OCI-M2 (cell line): Measurements from ENCODE around the gene MALRD1.

ENCODE experiments used
- DNase-seq: peaks from one replicate; lab custom pipeline; 2025; ENCODE audit not compliant: unreplicated experiment; lab: John Stamatoyannopoulos, UW

MALRD1 gene

GRCh38 chr10:19107406-19107805 is 58.8 kb downstream of the MALRD1 start:
- no peak for DNase-seq

GRCh38 chr10:19111501-19112267 is 63.1 kb downstream of the MALRD1 start:
- DNase-seq, result no peak

GRCh38 chr10:19117438-19117837 is 68.8 kb downstream of the MALRD1 start:
- DNase-seq, result no peak

GRCh38 chr10:19119191-19119590 is 70.6 kb downstream of the MALRD1 start:
- DNase-seq, result no peak

- DNase-seq, result no peak
Observed at GRCh38 chr10:19120381-19120908, 71.8 kb downstream of the MALRD1 start.

GRCh38 chr10:19133992-19134391 is 85.4 kb downstream of the MALRD1 start:
- no peak for DNase-seq

GRCh38 chr10:19142967-19143366 is 94.4 kb downstream of the MALRD1 start:
- DNase-seq, result no peak

- no peak for DNase-seq
Observed at GRCh38 chr10:19144206-19144605, 95.6 kb downstream of the MALRD1 start.

- DNase-seq, result no peak
Observed at GRCh38 chr10:19154375-19154774, 105.8 kb downstream of the MALRD1 start.

- no peak for DNase-seq
Observed at GRCh38 chr10:19158358-19158757, 109.8 kb downstream of the MALRD1 start.

GRCh38 chr10:19158870-19159269 is 110.3 kb downstream of the MALRD1 start:
- no peak for DNase-seq

GRCh38 chr10:19164461-19164860 is 115.9 kb downstream of the MALRD1 start:
- no peak for DNase-seq

GRCh38 chr10:19168584-19168983 is 120.0 kb downstream of the MALRD1 start:
- DNase-seq, result no peak

GRCh38 chr10:19169041-19169440 is 120.4 kb downstream of the MALRD1 start:
- no peak for DNase-seq

GRCh38 chr10:19169684-19170083 is 121.1 kb downstream of the MALRD1 start:
- no peak for DNase-seq

- DNase-seq, result no peak
Observed at GRCh38 chr10:19178675-19179074, 130.1 kb downstream of the MALRD1 start.

GRCh38 chr10:19184891-19185290 is 136.3 kb downstream of the MALRD1 start:
- no peak for DNase-seq

GRCh38 chr10:19194866-19195265 is 146.3 kb downstream of the MALRD1 start:
- DNase-seq, result no peak

GRCh38 chr10:19195698-19196097 is 147.1 kb downstream of the MALRD1 start:
- no peak for DNase-seq

- no peak for DNase-seq
Observed at GRCh38 chr10:19200211-19200610, 151.6 kb downstream of the MALRD1 start.

GRCh38 chr10:19204246-19204917 is 155.8 kb downstream of the MALRD1 start:
- no peak for DNase-seq

GRCh38 chr10:19209319-19209718 is 160.7 kb downstream of the MALRD1 start:
- no peak for DNase-seq
